ENCODE results near the gene ZBTB43.

GRCh38 chr9:126854734-126855133 lies 49.9 kb downstream of the ZBTB43 start:
- no peak for TF ChIP-seq CTCF (IDR thresholded peaks at IDR 0.05)
- TF ChIP-seq POLR2AphosphoS5 (IDR thresholded peaks at IDR 0.05) = no peak
- TF ChIP-seq POLR2A (IDR thresholded peaks at IDR 0.05) = no peak
- no peak for TF ChIP-seq EP300 (IDR thresholded peaks at IDR 0.05)
